ENCODE data around the gene ZMYND11.
"Not testable (repeated sequence)": the region's sequence is repeated elsewhere in the genome, so short reads cannot be mapped to it uniquely, and the experiment has no call there.

ZMYND11 gene

GRCh38 chr10:134247-135131 is 766 bp upstream of the ZMYND11 start:
- DNase-seq, result peak; percentile 49

GRCh38 chr10:135601-136464 is 578 bp downstream of the ZMYND11 start:
- peak; percentile 79 for DNase-seq

GRCh38 chr10:136465-136762 is 1.2 kb downstream of the ZMYND11 start:
- DNase-seq, result no peak

GRCh38 chr10:137031-137430 is 1.8 kb downstream of the ZMYND11 start:
- no peak for DNase-seq

GRCh38 chr10:137606-138005 is 2.4 kb downstream of the ZMYND11 start:
- no peak for DNase-seq

DNA sequence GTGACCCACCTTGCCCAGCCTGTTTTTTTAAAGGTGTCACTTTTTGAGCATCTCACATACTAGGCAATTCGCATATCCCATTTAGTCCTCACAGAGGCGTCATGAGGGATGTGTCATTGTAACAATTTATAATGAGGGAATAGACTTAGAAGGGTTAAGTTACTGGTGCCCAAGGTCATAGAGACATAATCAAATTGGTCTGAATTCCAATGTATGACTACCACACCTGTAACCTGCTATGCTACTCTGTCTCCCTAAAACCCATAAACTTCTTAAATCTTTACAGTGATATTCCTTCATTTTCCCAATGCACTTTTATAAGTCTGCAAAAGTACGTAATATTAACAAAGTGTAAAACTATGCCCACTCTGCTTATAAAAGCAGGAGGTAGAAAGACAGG is 7.1 kb downstream of the ZMYND11 start:
- DNase-seq, result no peak

- DNase-seq, result no peak
Observed at GRCh38 chr10:152915-153314, 17.7 kb downstream of the ZMYND11 start.

DNA sequence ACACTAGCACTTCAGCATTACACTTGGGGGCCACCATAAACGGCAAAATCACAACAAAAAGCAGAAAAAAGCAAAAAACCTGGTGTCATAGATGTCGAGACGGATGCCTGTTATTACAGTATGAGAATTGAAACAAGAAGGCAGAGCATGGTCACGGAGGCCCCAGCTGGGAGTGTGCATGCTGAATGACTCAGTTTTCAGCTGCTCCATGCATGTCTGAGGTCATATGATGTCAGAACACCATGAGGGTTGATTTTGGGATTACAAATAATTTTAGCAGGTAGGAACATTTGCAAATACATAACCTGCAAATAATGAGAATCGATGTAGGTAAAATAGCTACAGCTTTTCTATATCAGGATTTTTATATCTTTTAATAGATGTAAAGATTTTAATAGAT is 19.1 kb downstream of the ZMYND11 start:
- no peak for DNase-seq

DNA sequence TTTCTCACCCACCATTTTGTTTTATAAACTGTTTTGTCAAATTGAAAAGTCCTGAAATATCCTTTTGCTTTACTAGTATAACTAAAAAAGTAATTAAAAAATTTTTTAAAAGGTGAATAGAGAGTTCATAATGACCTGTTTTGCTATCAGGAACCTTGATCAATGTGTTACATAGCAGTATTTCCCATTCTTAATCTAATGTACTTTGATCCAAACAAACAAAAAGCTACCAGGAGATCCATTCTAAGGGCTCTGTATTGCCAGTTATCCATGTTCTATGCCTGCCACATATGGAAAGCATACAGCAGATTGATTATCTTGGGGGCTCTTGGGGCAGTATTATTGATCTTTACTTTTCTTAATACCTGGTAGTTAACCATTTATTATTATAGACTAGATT is 32.1 kb downstream of the ZMYND11 start:
- DNase-seq, result no peak

DNA sequence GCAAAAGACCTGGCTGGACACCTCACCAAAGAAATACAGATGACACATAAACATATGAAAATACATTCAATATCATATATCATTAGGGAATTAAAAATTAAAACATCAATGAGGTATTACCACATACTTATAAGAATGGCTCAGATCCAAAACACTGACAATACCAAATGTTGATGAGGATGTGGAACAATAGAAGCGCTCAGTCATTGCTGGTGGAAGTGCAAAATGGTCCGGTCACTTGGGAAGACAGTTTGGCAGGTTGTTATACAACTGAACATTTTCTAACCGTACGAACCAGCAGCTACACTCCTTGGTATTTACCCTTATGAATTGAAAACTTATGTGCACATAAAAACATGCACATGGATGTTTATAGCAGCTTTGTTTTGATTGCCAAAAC is 38.5 kb downstream of the ZMYND11 start:
- no peak for DNase-seq

- DNase-seq, result no peak
Observed at GRCh38 chr10:176677-177076, 41.4 kb downstream of the ZMYND11 start.

DNA sequence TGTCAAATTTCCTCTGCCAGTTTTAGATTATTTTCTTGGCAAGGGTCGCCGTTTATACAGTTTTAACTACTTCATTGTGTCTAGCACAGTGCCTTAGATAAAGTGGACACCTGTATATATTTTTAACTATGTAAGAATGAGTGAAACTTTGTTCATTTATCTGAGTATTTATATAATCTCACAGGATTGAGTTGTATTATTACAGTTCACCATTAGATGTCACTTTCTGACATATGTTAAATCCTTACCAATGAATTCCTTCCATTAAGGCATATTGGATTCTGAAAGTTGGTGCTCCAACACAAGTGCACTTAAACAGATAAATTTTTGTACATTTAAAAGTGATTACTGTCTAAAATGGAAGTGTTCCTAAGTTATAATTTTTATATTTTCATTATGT is 43.0 kb downstream of the ZMYND11 start:
- DNase-seq, result no peak

- DNase-seq, result no peak
Observed at GRCh38 chr10:178723-179122, 43.5 kb downstream of the ZMYND11 start.

DNA sequence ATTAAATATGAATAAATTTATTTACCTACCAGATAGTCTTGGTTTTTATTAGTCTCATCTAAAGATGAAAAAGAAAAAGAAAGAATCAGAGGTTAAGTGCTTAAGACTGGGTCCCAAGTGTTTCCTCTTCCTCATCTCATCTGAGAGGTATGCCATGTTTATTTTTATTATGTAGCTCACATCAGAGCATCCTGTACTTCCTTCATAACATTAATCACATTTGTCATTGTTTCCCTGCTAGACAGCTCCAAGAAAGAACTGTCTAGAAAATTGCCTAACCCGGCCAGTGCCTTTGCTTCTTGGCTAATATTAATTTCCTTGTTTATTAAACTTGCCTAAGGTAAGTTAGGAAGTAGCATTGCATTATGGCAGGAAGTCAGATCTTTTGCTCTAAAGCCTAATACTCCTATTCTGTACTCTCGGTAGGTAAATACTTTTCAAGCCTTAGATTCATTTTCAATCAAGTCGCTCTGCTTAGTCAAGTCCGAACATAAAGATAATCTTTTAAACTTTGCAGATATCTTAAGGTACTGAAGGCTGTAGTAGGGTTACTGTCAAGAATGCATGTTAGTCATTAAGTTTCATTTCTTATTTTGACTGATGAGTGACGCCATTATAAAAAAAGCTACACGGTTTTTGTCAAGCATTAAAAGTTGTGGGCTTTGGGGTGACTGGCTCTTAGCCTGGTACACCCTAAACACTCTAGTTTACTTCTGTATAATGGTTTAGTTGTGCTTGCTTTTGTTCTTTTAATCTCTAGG is 47.4 kb downstream of the ZMYND11 start:
- no peak for DNase-seq

DNA sequence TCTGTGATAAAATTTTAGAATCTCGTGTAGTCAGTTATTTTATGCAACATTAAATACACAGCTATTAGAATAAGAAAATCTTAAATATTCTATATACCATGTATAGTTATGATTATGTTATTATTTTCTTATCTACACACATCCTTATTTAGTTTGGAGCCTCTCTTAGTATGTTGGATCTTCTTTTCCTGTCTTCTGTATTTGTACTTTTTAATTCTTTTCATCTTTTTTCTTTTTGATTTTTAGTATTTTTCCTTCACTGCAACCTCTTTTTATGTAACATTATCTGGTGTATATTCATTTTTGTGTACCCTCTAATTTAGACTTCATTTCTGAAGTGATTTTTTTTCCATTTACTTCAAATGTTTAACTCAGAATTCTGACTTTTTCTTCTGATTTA is 48.9 kb downstream of the ZMYND11 start:
- no peak for DNase-seq

DNA sequence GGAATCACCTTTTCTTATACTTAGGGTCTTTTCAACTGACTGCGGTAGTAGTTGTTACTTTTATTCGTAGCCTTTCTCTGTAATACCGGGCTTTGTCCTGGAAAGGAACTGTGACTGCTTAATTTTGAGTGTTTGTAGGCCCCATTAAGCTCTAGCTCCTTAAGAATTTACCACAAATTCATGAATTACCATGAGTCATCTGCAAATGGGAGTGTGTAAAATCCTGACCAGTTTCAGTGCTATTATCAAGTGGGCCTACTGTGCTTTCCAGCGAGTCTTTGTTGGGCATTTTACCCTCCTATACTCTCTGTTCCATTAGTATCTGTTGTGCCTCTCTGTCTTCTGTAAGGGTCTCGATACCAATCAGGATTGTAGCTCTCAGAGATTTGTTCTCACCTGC is 49.7 kb downstream of the ZMYND11 start:
- DNase-seq, result no peak

GRCh38 chr10:185571-185970 is 50.3 kb downstream of the ZMYND11 start:
- not testable (repeated sequence) for DNase-seq

DNA sequence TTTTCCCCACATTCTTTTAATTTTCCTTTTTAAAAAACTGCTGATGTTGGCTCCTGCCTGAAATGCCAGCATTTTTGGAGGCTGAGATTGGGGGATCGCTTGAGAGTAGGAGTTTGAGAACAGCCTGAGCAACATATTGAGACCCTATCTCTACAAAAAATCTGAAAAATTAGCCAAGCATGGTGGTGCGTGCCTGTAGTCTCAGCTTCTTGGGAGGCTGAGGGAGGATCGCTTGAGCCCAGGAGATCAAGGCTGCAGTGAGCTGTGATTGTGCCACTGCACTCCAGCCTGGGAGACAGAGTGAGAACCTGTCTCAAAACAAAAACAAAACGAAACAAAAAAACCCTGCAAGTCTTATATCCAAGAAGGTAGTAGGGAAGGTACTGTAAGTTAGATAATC is 51.7 kb downstream of the ZMYND11 start:
- no peak for DNase-seq

GRCh38 chr10:188546-188945 is 53.3 kb downstream of the ZMYND11 start:
- no peak for DNase-seq

- no peak for DNase-seq
Observed at GRCh38 chr10:190216-190615, 55.0 kb downstream of the ZMYND11 start.

- no peak for DNase-seq
Observed at GRCh38 chr10:191703-192518, 56.7 kb downstream of the ZMYND11 start.

GRCh38 chr10:194281-194680 is 59.0 kb downstream of the ZMYND11 start:
- no peak for DNase-seq

GRCh38 chr10:200405-200804 is 65.2 kb downstream of the ZMYND11 start:
- DNase-seq, result no peak

All from femur (tissue), 1 donor.